Measurements from ENCODE around the gene PGAM5. TPM values are rescaled to one million over a fixed set of nuclear protein-coding genes. Genes with fewer than 3 reads are reported as not detected.

PGAM5 gene
- polyA plus RNA-seq, 3 donors, result 7.0 to 10.3 (median 9.6) TPM

- H3K4me2 ChIP-seq (replicated peaks; ENCODE audit: extremely low read depth, low read length, poor library complexity, severe bottlenecking), result no peak overlapping the region
- no peaks in the 10 kb centered on the region for H3K9me3 ChIP-seq (replicated peaks in 1 of 2; ENCODE audit: control insufficient read depth in 1 of 2, insufficient read depth in 1 of 2, low read length in 2 of 2)
- peaks cover 90 to 96% of the 10 kb centered on the region in 2 donors for H3K36me3 ChIP-seq (replicated peaks in 1 of 2; ENCODE audit: control insufficient read depth in 1 of 2, insufficient read depth in 2 of 2, low read length in 2 of 2)
- Mint-ChIP-seq H3K4me1 (no peaks in the 10 kb centered on the region), H3K9me3 (peaks cover 0 to 7% (median 0%) of the 10 kb centered on the region in 7 donors), H3K36me3 (peaks cover 90 to 95% of the 10 kb centered on the region in 2 donors), H3K27ac (no peak overlapping the region), H3K27me3 (ENCODE audit: low read depth in 3 of 3) (peaks cover 0 to 2% (median 0%) of the 10 kb centered on the region in 3 donors), H3K4me3 (no peak overlapping the region)
- TF ChIP-seq CTCF (IDR thresholded peaks at IDR 0.05), result no peak
- no peak overlapping the region for H3K27ac ChIP-seq (ENCODE audit: low read depth in 1 of 2, low read length in 2 of 2)
- H2AFZ ChIP-seq (ENCODE audit: insufficient read depth, low read depth, low read length, poor library complexity, severe bottlenecking), result no peak overlapping the region
- no peaks in the 10 kb centered on the region for H3K4me1 ChIP-seq (ENCODE audit: control insufficient read depth in 1 of 2, insufficient read depth in 2 of 2, low read length in 2 of 2)
- no peak overlapping the region for H3K4me3 ChIP-seq (replicated peaks in 1 of 3; ENCODE audit: low read depth in 2 of 3, low read length in 3 of 3)
- WGBS (ENCODE audit: insufficient coverage), result 98% methylated on average over 10 of the region's 17 CpGs
- H3K9ac ChIP-seq (ENCODE audit: insufficient read depth, low read length, poor library complexity, severe bottlenecking), result no peak overlapping the region
- no peak for DNase-seq
- no peaks in the 10 kb centered on the region for H3K79me2 ChIP-seq (ENCODE audit: insufficient read depth, low read length)
- intact Hi-C loops (cut with micrococcal nuclease), result no loop called here
- H4K20me1 ChIP-seq (ENCODE audit: insufficient read depth, low read length), result peaks cover 4% of the 10 kb centered on the region
- H3K27me3 ChIP-seq (ENCODE audit: control insufficient read depth in 2 of 2, insufficient read depth in 2 of 2, low read length in 2 of 2), result no peaks in the 10 kb centered on the region
Measured at GRCh38 chr12:132731574-132731973, 20.9 kb downstream of the PGAM5 start.

- no peaks in the 10 kb centered on the region for H3K4me1 Mint-ChIP-seq
- H3K9ac ChIP-seq (ENCODE audit: insufficient read depth, low read length, poor library complexity, severe bottlenecking), result no peak overlapping the region
- peaks cover 91 to 96% of the 10 kb centered on the region in 2 donors for H3K36me3 Mint-ChIP-seq
- no peak overlapping the region for H2AFZ ChIP-seq (ENCODE audit: insufficient read depth, low read depth, low read length, poor library complexity, severe bottlenecking)
- H3K4me1 ChIP-seq (ENCODE audit: control insufficient read depth in 1 of 2, insufficient read depth in 2 of 2, low read length in 2 of 2), result no peaks in the 10 kb centered on the region
- WGBS (ENCODE audit: insufficient coverage), result 89% methylated on average over 10 of the region's 10 CpGs
- no peak overlapping the region for H3K4me3 ChIP-seq (replicated peaks in 1 of 3; ENCODE audit: low read depth in 2 of 3, low read length in 3 of 3)
- H3K27ac ChIP-seq (ENCODE audit: low read depth in 1 of 2, low read length in 2 of 2), result no peak overlapping the region
- DNase-seq, result no peak
- no peak for TF ChIP-seq CTCF (IDR thresholded peaks at IDR 0.05)
- H3K4me3 Mint-ChIP-seq, result no peak overlapping the region
- H3K9me3 ChIP-seq (replicated peaks in 1 of 2; ENCODE audit: control insufficient read depth in 1 of 2, insufficient read depth in 1 of 2, low read length in 2 of 2), result no peaks in the 10 kb centered on the region
- H3K27me3 Mint-ChIP-seq (ENCODE audit: low read depth in 3 of 3), result peaks cover 0 to 3% (median 0%) of the 10 kb centered on the region in 3 donors
- no peaks in the 10 kb centered on the region for H3K79me2 ChIP-seq (ENCODE audit: insufficient read depth, low read length)
- peaks cover 0 to 7% (median 0%) of the 10 kb centered on the region in 7 donors for H3K9me3 Mint-ChIP-seq
- H3K27ac Mint-ChIP-seq, result no peak overlapping the region
- no peaks in the 10 kb centered on the region for H4K20me1 ChIP-seq (ENCODE audit: insufficient read depth, low read length)
- no peaks in the 10 kb centered on the region for H3K27me3 ChIP-seq (ENCODE audit: control insufficient read depth in 2 of 2, insufficient read depth in 2 of 2, low read length in 2 of 2)
- H3K36me3 ChIP-seq (replicated peaks in 1 of 2; ENCODE audit: control insufficient read depth in 1 of 2, insufficient read depth in 2 of 2, low read length in 2 of 2), result peaks cover 87 to 97% of the 10 kb centered on the region in 2 donors
- H3K4me2 ChIP-seq (replicated peaks; ENCODE audit: extremely low read depth, low read length, poor library complexity, severe bottlenecking), result no peak overlapping the region
- intact Hi-C loops (cut with micrococcal nuclease), result no loop called here
Measured at GRCh38 chr12:132734206-132734605, 23.6 kb downstream of the PGAM5 start.

Measured in CD14-positive monocyte (primary cell).